AG09319 (cell line): Measurements from ENCODE around the gene IL5.
A peak's percentile ranks its signal among the peaks of the same experiment; 100 is the strongest.

Source experiments
- DNase-seq: peaks from one replicate; pipeline ENCODE4 v3.0.0-alpha.2; 2010; ENCODE audit warnings: low read depth; ENCODE audit errors: extremely low read depth
- TF ChIP-seq, protein P1 (sequence below): IDR thresholded peaks from 2 replicates; pipeline ENCODE4 v1.5.1; 2011; ENCODE audit warnings: low read depth, mild to moderate bottlenecking, inconsistent platforms, low read length, moderate library complexity

Gene IL5

GRCh38 chr5:132500244-132500930 lies 42.9 kb downstream of the IL5 start:
- DNase-seq = no peak
- TF ChIP-seq, protein P1, sequence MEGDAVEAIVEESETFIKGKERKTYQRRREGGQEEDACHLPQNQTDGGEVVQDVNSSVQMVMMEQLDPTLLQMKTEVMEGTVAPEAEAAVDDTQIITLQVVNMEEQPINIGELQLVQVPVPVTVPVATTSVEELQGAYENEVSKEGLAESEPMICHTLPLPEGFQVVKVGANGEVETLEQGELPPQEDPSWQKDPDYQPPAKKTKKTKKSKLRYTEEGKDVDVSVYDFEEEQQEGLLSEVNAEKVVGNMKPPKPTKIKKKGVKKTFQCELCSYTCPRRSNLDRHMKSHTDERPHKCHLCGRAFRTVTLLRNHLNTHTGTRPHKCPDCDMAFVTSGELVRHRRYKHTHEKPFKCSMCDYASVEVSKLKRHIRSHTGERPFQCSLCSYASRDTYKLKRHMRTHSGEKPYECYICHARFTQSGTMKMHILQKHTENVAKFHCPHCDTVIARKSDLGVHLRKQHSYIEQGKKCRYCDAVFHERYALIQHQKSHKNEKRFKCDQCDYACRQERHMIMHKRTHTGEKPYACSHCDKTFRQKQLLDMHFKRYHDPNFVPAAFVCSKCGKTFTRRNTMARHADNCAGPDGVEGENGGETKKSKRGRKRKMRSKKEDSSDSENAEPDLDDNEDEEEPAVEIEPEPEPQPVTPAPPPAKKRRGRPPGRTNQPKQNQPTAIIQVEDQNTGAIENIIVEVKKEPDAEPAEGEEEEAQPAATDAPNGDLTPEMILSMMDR = no peak

DNA sequence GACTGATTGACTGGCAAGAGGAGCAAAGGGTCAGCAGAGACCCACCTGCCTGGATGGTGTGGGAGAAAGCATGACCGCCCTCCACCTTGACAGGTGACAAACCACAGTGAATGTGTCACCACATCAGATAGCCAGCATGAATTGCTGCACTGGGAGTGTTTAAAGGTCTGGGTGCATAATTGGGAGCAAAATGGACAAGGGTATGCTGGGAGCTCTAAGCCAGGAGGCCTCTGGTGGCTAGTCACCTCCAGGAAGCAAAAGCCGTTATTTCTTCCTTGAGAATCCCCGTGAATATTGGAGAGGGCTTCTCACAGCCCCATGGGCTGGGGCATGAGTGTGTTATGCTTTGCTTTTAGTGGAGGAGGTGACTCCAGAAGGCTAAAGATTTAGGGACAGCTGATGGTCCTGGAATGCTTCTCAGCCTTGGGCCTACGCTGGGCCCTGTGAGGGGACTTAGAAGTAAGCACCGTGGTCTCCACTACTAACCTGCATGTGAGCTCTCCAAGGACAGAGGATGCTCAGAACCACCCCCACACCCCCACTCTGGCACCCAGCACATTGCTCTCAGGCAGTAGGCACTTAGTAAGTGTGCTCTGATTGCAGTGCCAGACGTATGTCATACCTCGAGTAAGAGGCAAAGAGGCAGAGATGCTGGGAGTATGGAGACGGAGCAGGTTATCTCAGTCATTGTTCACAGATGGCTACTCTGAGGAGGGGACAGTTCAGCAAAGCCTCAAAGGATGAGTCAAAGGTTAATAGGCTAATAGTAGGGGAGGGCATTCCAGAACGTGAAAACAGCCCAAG lies 43.7 kb downstream of the IL5 start:
- TF ChIP-seq, protein P1 = no peak
- DNase-seq = no peak

GRCh38 chr5:132498686-132499271 lies 44.5 kb downstream of the IL5 start:
- no peak for DNase-seq
- TF ChIP-seq, protein P1 = no peak

GRCh38 chr5:132498152-132498551 lies 45.2 kb downstream of the IL5 start:
- no peak for DNase-seq
- TF ChIP-seq, protein P1 = no peak

GRCh38 chr5:132497488-132497997 lies 45.8 kb downstream of the IL5 start:
- DNase-seq = peak; percentile 71
- TF ChIP-seq, protein P1 = no peak

GRCh38 chr5:132496631-132497487 lies 46.5 kb downstream of the IL5 start:
- peak; percentile 69 for DNase-seq
- TF ChIP-seq, protein P1 = no peak
